HepG2 (cell line): ENCODE data around the gene MYO16. TPM values are rescaled to one million over a fixed set of nuclear protein-coding genes. Genes with fewer than 3 reads are reported as not detected.

Source experiments
- ATAC-seq: fragments of 200-7000 bp; cut with Tn5 transposase; 3 replicates; pipeline ENCODE4 v1.9.1; 2020; ENCODE audit warnings: mild to moderate bottlenecking, moderate library complexity
- BruUV-seq: library from RNA; stranded (reverse); fragments of 400-500 nt; replicated peaks from 2 replicates; lab custom pipeline; 2021; lab: Mats Ljungman, UMichigan
- CTCF ChIA-PET: fragments of 300-600 bp; formaldehyde crosslinking; extraction: SDS; loops from one replicate; lab custom pipeline; 2021; ENCODE audit warnings: low total read pairs, inconsistent platforms, low intra/inter-chr PET ratio; lab: Yijun Ruan, JAX
- POLR2A ChIA-PET: fragments of 350-600 bp; sonication (Branson Sonifier 250); formaldehyde crosslinking; loops from one replicate; lab custom pipeline; 2020; ENCODE audit warnings: antibody characterized with exemption, inconsistent platforms; lab: Yijun Ruan, JAX
- DNase-seq: peaks from one replicate; pipeline ENCODE4 v3.0.0-alpha.2; 2015; ENCODE audit warnings: low spot score
- FAIRE-seq: peaks from 3 replicates; lab custom pipeline; 2011; peaks lifted over from hg19 to GRCh38; lab: Jason Lieb, UNC
- H2AFZ ChIP-seq: one replicate; pipeline ENCODE4 v1.6.1; 2011; ENCODE audit warnings: low read length, inconsistent platforms
- H3K27ac ChIP-seq: fragments of 300-600 bp; 3 replicates; pipeline ENCODE4 v1.8.0; 2011; ENCODE audit warnings: mixed run types, mild to moderate bottlenecking, mixed read lengths, low read length, inconsistent platforms; ENCODE audit not compliant: insufficient read depth; ENCODE audit errors: extremely low read length
- H3K27me3 ChIP-seq, 2 experiments: fragments of 200-600 bp in 1 of 2; 2 replicates in 1 of 2; 3 replicates in 1 of 2; pipeline versions ENCODE4 v1.6.0 to v1.8.0; 2011; ENCODE audit warnings: low read length in 2 of 2, mild to moderate bottlenecking in 2 of 2, moderate library complexity in 2 of 2, inconsistent platforms in 1 of 2; ENCODE audit not compliant: insufficient read depth in 2 of 2, control insufficient read depth in 1 of 2
- H3K36me3 ChIP-seq, 2 experiments: fragments of 200-600 bp in 1 of 2; replicated peaks in 1 of 2; 2 replicates in 1 of 2; 3 replicates in 1 of 2; pipeline versions ENCODE4 v1.5.1 to v1.8.0; 2011; ENCODE audit warnings: low read length in 2 of 2, inconsistent platforms in 1 of 2; ENCODE audit not compliant: insufficient read depth in 2 of 2, control insufficient read depth in 1 of 2
- H3K4me1 ChIP-seq: 2 replicates; pipeline ENCODE4 v1.5.1; 2012; ENCODE audit warnings: low read length, inconsistent platforms; ENCODE audit not compliant: insufficient read depth
- H3K4me2 ChIP-seq: 2 replicates; pipeline ENCODE4 v1.6.0; 2011; ENCODE audit warnings: low read depth, low read length, inconsistent platforms
- H3K4me3 ChIP-seq, 3 experiments: fragments of 200-600 bp in 1 of 3; sonication (generic), shearing (Covaris generic) in 1 of 3; replicated peaks in 1 of 3; 2 replicates each; pipeline ENCODE4 v1.5.1; 2011 to 2016; ENCODE audit warnings: low read length in 3 of 3, inconsistent platforms in 2 of 3, low read depth in 2 of 3, mild to moderate bottlenecking in 2 of 3, control low read depth in 1 of 3, mixed read lengths in 1 of 3; ENCODE audit not compliant: insufficient read depth in 1 of 3
- H3K79me2 ChIP-seq: one replicate; pipeline ENCODE4 v1.6.1; 2011; ENCODE audit warnings: low read length, inconsistent platforms; ENCODE audit not compliant: insufficient read depth
- H3K9ac ChIP-seq: 2 replicates; pipeline ENCODE4 v1.6.0; 2011; ENCODE audit warnings: mild to moderate bottlenecking, low read depth, low read length, inconsistent platforms; ENCODE audit not compliant: insufficient read depth
- H3K9me3 ChIP-seq: 2 replicates; pipeline ENCODE4 v1.5.1; 2012; ENCODE audit warnings: mild to moderate bottlenecking, low read length
- H4K20me1 ChIP-seq: 2 replicates; pipeline ENCODE4 v1.6.0; 2011; ENCODE audit warnings: inconsistent platforms, mild to moderate bottlenecking, low read length, moderate library complexity; ENCODE audit not compliant: insufficient read depth
- ATF5 ChIP-seq: sonication (generic); formaldehyde crosslinking; IDR thresholded peaks from 2 replicates; pipeline ENCODE4 v1.4.0; 2020; ENCODE audit warnings: mild to moderate bottlenecking, low read depth, missing genetic modification reagents
- CENPBD1 ChIP-seq: sonication (generic); formaldehyde crosslinking; IDR thresholded peaks from 2 replicates; pipeline ENCODE4 v1.8.0; 2022; ENCODE audit warnings: missing genetic modification reagents, low read depth, mild to moderate bottlenecking, borderline replicate concordance
- KDM5B ChIP-seq: sonication (generic); formaldehyde crosslinking; IDR thresholded peaks from 2 replicates; pipeline ENCODE4 v1.4.0; 2020; ENCODE audit warnings: missing genetic modification reagents, mild to moderate bottlenecking, borderline replicate concordance
- XBP1 ChIP-seq: sonication (generic); formaldehyde crosslinking; IDR thresholded peaks from 2 replicates; pipeline ENCODE4 v1.5.0; 2020; ENCODE audit warnings: missing genetic modification reagents
- ZNF124 ChIP-seq: sonication (generic); formaldehyde crosslinking; IDR thresholded peaks from 2 replicates; pipeline ENCODE4 v1.4.0; 2020; ENCODE audit warnings: missing genetic modification reagents
- ZNF629 ChIP-seq: sonication (generic); formaldehyde crosslinking; conservative IDR thresholded peaks from 2 replicates; pipeline ENCODE4 v1.5.0; 2020; ENCODE audit warnings: missing genetic modification reagents
- WGBS: methylation state at CpG from one replicate; pipeline ENCODE4 v1.1.6; 2017; ENCODE audit warnings: low lambda C conversion rate; 5-methylcytosine and 5-hydroxymethylcytosine counted together
- in situ Hi-C: cut with HindIII; loops from 2 replicates; pipeline ENCODE4 v1.10.0; 2017; ENCODE audit warnings: low pct_unique_long_range_greater_than_20kb; ENCODE audit not compliant: extremely low pct_ligation_motif_present
- intact Hi-C: fragments of 100-400 bp; cut with micrococcal nuclease; formaldehyde crosslinking; loops from one replicate; pipeline ENCODE4 v1.10.0; 2022; ENCODE audit not compliant: unreplicated experiment
- polyA plus RNA-seq, 8 experiments: library from polyadenylated mRNA; depleted of rRNA in 3 of 8; stranded (reverse) in 7 of 8; unstranded in 1 of 8; fragments of >200 nt; fragmentation: Illumina TruSeq in 4 of 8; extraction: Trizol in 4 of 8; gene quantifications; 2 replicates each; pipeline versions ENCODE4 v1.2.1 to v1.2.3, GENCODE V29; 2011 to 2016; ENCODE audit warnings: low read depth in 4 of 8, missing spikeins in 1 of 8, mixed read lengths in 1 of 8; ENCODE audit not compliant: insufficient read depth in 1 of 8
- total RNA-seq, 5 experiments: library from RNA; depleted of rRNA; stranded (reverse); fragments of >200 nt; fragmentation: Illumina TruSeq; extraction: Trizol; gene quantifications; 2 replicates each; pipeline ENCODE4 v1.2.3, GENCODE V29; 2016; ENCODE audit warnings: low read depth in 1 of 5
- TF ChIP-seq, protein P1 (sequence below): sonication (generic); formaldehyde crosslinking; IDR thresholded peaks from 2 replicates; pipeline ENCODE4 v1.4.0; 2020; ENCODE audit warnings: missing genetic modification reagents

The MYO16 gene
- total and polyA plus RNA-seq, 2 of the 13 experiments (the other 11 are each of a cell fraction or from before 2014, with no cell fraction given) = not detected

DNA sequence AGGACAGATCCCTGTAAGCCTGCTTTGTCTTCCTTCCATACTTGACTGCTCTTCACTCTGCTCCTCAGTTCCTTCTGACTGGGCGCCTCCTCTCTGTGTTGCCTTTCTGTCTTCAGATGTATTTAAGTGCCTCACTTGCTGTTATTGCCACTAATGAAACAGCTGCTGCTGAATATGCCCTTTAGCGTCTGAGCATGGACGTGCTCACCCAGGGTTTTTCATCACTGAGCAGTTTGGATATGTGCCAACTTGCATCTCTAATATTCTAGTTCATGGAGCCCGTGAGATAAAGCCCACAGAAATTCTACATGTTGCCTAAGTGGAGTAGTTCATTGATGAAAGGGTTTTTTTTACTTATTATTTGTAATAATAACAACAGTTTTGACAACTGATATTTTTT, 198.2 kb downstream of the MYO16 start (continued):
- no peak for TF ChIP-seq CENPBD1 (CRISPR knock-in tag)

DNA sequence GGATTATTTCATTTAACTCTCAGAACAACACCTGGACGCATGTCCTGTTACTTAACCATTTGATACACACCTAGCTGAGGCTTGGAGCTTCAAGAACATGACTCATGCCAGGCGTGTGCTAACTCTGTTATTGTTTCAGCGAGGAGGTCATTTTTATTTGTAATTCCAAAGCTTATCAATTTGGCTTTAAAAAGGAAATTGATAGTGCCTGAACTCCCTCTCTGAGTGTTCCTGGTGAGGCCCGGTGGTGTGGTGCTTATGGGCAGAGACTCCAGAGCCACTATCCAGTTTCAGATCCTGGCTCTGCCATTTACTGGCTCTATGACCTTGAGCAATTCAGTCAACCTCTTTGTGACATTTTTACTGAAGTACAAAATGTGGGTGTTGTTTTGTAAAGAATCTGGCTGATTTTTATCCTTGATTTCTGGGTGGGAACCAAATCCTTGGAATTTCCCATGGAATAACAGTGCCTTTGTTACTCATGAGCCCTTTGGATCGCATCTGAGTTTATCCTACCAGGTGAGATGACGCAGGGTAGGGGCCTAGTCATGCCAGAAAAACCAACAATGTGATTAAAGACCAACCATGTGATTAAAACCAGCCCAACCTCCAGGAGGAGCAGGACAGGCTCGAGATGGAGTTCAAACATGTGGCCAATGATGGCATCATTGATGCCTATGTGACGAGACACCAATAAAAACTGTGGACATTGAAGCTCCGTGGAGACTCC, 198.8 kb downstream of the MYO16 start:
- H2AFZ ChIP-seq = no peak overlapping the region
- no peak overlapping the region for H3K4me2 ChIP-seq
- POLR2A ChIA-PET = no interaction called here
- no peak overlapping the region for H3K4me3 ChIP-seq
- DNase-seq (no peak), FAIRE-seq (no peak)
- intact Hi-C loops = no loop called here
- no peaks in the 10 kb centered on the region for H3K79me2 ChIP-seq
- no peak overlapping the region for H3K27ac ChIP-seq
- 2% methylated on average over 8 of the region's 9 CpGs for WGBS
- no peaks in the 10 kb centered on the region for H4K20me1 ChIP-seq
- TF ChIP-seq, protein P1, sequence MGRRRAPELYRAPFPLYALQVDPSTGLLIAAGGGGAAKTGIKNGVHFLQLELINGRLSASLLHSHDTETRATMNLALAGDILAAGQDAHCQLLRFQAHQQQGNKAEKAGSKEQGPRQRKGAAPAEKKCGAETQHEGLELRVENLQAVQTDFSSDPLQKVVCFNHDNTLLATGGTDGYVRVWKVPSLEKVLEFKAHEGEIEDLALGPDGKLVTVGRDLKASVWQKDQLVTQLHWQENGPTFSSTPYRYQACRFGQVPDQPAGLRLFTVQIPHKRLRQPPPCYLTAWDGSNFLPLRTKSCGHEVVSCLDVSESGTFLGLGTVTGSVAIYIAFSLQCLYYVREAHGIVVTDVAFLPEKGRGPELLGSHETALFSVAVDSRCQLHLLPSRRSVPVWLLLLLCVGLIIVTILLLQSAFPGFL (CRISPR knock-in tag) = no peak
- TF ChIP-seq ATF5 (CRISPR knock-in tag) (no peak), ZNF629 (CRISPR knock-in tag) (no peak), KDM5B (CRISPR knock-in tag) (no peak), XBP1 (CRISPR knock-in tag) (no peak), ZNF124 (no peak)
- TF ChIP-seq, all 625 proteins: peak for 0
- BruUV-seq = no TSS peak
- Histone ChIP-seq H3K9me3 (peaks cover 40% of the 10 kb centered on the region), H3K27me3 (no peaks in the 10 kb centered on the region), H3K36me3 (no peaks in the 10 kb centered on the region), H3K4me1 (no peaks in the 10 kb centered on the region), H3K9ac (no peak overlapping the region)
- in situ Hi-C loops = no loop called here
- no peak for ATAC-seq
- CTCF ChIA-PET = no interaction called here
